Measurements from ENCODE around the gene B3GALNT2.

B3GALNT2 gene

GRCh38 chr1:235533476-235534168 is 29.4 kb upstream of the B3GALNT2 start:
- in situ Hi-C loops (cut with HindIII; ENCODE audit: low sequenced_read_pairs) = no loop called here
- no peak for DNase-seq (ENCODE audit: low read depth)
- H3K4me3 ChIP-seq (ENCODE audit: low read depth, low read length) = no peak overlapping the region
- no peak for TF ChIP-seq CTCF (IDR thresholded peaks at IDR 0.05; ENCODE audit: low read depth, low read length, missing control alignments)

GRCh38 chr1:235532360-235532759 is 28.1 kb upstream of the B3GALNT2 start:
- no peak for DNase-seq (ENCODE audit: low read depth)
- no peak overlapping the region for H3K4me3 ChIP-seq (ENCODE audit: low read depth, low read length)
- in situ Hi-C loops (cut with HindIII; ENCODE audit: low sequenced_read_pairs) = no loop called here
- TF ChIP-seq CTCF (IDR thresholded peaks at IDR 0.05; ENCODE audit: low read depth, low read length, missing control alignments) = no peak

- DNase-seq (ENCODE audit: low read depth) = no peak
- no peak overlapping the region for H3K4me3 ChIP-seq (ENCODE audit: low read depth, low read length)
- TF ChIP-seq CTCF (IDR thresholded peaks at IDR 0.05; ENCODE audit: low read depth, low read length, missing control alignments) = no peak
- in situ Hi-C loops (cut with HindIII; ENCODE audit: low sequenced_read_pairs) = no loop called here
Observed at GRCh38 chr1:235527196-235527814, 23.1 kb upstream of the B3GALNT2 start.

DNA sequence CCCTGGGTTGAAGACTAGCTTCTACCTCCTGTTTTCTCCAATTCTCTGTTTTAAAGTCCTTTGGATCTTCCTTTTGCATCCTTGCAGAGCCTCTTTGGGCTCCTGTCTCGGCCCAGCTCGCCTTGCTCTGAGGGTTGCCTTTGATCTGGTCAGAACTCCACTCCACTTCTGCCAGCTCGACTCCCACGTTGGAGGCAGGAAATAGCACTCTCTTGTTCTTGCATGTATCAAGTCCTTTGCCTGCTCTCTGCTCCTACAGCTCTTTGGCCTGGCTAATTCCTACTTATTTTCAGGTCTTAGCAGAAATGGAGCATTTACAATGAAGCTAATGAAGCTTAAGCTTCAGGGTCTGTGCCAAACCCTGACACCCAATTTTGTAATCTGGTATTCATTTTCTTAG is 21.1 kb upstream of the B3GALNT2 start:
- no peak overlapping the region for H3K4me3 ChIP-seq (ENCODE audit: low read depth, low read length)
- in situ Hi-C loops (cut with HindIII; ENCODE audit: low sequenced_read_pairs) = no loop called here
- TF ChIP-seq CTCF (IDR thresholded peaks at IDR 0.05; ENCODE audit: low read depth, low read length, missing control alignments) = no peak
- DNase-seq (ENCODE audit: low read depth) = no peak

- in situ Hi-C loops (cut with HindIII; ENCODE audit: low sequenced_read_pairs) = no loop called here
- H3K4me3 ChIP-seq (ENCODE audit: low read depth, low read length) = no peak overlapping the region
- no peak for TF ChIP-seq CTCF (IDR thresholded peaks at IDR 0.05; ENCODE audit: low read depth, low read length, missing control alignments)
- DNase-seq (ENCODE audit: low read depth) = no peak
Observed at GRCh38 chr1:235516862-235517446, 12.7 kb upstream of the B3GALNT2 start.

- in situ Hi-C loops (cut with HindIII; ENCODE audit: low sequenced_read_pairs) = no loop called here
- TF ChIP-seq CTCF (IDR thresholded peaks at IDR 0.05; ENCODE audit: low read depth, low read length, missing control alignments) = no peak
- H3K4me3 ChIP-seq (ENCODE audit: low read depth, low read length) = no peak overlapping the region
- no peak for DNase-seq (ENCODE audit: low read depth)
Observed at GRCh38 chr1:235515844-235516512, 11.7 kb upstream of the B3GALNT2 start.
